Right ventricle myocardium inferior (tissue), 1 donor: ENCODE measurements around the gene RAMAC. TPM values are rescaled to one million over a fixed set of nuclear protein-coding genes. Genes with fewer than 3 reads are reported as not detected.
"Not testable (repeated sequence)": the region's sequence is repeated elsewhere in the genome, so short reads cannot be mapped to it uniquely, and the experiment has no call there.

ENCODE experiments used
- ATAC-seq: fragments of 200-7000 bp; cut with Tn5 transposase; one replicate; pipeline ENCODE4 v1.9.1; 2020; ENCODE audit warnings: mild to moderate bottlenecking, moderate library complexity
- DNase-seq: peaks from one replicate; pipeline ENCODE4 v3.0.0; 2021; ENCODE audit errors: missing footprints
- intact Hi-C: fragments of 100-400 bp; cut with DNase I; formaldehyde crosslinking; loops from one replicate; pipeline ENCODE4 v1.11.0; 2022
- long read RNA-seq: library from polyadenylated mRNA; unstranded; transcript quantifications from one replicate; pipeline ENCODE4 v2.0.0, GENCODE V29; 2021
- total RNA-seq: library from RNA; stranded (reverse); fragmentation: NEBNext Ultra II Directional; extraction: Animal tissue kit (Norgen Biotek cat#: 25700); gene quantifications from one replicate; pipeline ENCODE4 v1.2.1, GENCODE V29; 2021
- donor health status: DM: no; HTN: yes; CAD: no; lungs with severe emphysema.

Gene RAMAC
- total RNA-seq = 12.8 TPM
- long read RNA-seq, partial matches to known transcripts = 0 of 5 reads
- long read RNA-seq, other reads (novel, unspliced or antisense) = 1 of 5 reads

DNA sequence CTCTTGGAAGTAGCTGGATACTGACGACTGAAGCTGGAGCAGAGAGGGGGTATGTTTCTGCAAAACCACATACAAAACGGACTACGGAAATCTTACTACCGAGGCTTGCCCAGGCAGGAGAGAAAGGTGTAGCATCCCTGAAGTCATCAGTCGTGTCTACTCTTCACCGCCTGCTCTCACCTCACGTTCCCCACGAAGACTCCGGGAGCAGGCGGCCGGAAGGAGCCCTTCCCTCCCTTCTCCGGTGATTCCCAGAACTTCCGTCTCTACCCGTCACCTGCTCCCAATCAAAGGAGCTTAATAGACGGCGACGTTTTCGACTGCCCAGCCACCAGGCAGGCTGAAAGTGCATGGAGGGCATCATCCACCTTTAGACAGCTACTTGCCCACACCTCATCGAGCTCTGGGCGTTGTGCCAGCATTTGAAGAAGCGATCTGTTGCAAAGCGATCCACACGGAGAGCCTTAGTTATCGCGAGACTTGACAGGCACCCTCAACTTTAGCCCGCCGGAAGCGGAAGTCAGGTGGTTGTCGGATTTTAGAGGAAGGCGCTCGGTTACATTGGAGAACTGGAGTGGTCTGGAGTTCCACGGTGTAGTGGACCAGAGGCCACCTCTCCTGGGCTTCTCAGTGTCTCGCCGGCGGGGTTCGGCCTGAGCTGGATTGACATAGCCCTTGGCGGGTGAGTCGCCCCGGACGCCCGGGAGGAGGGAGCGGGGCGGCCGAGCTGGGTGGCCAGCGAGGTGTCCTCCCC, at the start of gene RAMAC:
TSS of gene RAMAC (plus strand) at position 523 of the 754 bp plus-strand sequence. CDS start 2,809 bp downstream, outside the sequence.
- intact Hi-C loops = loop anchor here (10.0 kb wide), 1 partner anchor 231 kb away; no protein-coding TSS in a partner anchor
- ATAC-seq (peak; percentile 95), DNase-seq (peak; percentile 96)

DNA sequence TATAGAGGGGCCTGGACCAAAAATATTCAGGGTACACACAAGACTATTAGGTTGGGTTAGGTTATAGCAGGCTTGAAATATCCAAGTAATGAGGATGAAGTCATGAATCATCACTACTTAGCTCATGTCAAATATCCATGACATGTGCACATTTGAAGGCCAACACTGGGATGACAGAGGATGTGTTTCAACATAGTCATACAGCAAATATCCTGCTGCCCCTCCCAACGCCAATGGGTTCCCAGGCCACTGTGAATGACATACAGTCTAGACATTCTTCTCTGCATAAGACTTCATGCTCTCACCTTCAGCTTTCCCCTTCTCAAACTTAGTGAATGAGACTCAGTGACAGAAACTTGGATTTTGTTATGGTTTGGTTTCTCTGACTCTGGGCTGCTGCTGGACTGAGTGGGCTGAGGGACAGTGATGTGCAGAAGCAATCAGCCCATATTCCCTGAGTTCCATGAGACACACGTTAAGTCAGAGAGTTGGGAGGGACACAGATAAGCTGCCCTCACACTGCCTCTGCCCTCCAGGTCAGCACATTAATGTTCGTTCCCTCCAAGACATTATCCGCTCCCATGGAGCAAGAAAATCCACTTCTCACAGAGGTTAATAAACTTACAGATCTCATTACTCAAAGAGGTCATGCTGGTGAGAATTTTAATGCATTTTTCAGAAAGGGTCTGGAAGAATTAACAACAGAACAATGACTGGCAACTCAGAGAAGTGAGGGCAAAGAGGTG, 48.9 kb upstream of the RAMAC start:
- ATAC-seq (no peak), DNase-seq (no peak)
- intact Hi-C loops = no loop called here

DNA sequence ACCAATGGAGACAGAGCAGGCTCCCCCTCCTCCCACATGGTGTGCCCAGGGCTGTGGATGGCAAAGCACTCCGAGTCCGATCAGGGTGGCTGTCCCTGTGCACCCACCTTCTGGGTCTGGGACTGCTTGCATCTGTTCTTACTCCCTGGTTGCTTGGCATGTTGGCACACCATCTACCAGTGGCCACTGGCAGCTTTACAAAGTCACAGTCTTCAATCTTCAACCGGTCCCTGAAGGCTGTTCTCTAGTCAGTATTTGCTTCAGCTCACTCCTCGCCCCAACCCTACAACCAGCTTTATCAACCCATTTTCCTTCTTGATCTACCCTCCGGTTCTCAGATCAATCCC, 48.3 kb upstream of the RAMAC start:
- ATAC-seq = no peak
- intact Hi-C loops = no loop called here
- DNase-seq = no peak

DNA sequence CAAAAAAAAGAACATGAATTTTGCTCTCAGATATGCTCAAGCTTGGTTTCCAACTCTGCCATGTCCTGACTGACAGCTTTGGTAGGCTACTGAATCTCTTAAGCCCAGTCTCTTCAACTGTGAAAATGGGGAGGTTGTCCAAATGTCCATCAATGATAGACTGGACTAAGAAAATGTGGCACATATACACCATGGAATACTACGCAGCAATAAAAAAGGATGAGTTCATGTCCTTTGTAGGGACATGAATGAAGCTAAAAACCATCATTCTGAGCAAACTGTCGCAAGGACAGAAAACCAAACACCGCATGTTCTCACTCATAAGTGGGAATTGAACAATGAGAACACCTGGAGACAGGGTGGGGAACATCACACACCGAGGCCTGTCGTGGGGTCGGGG, 46.3 kb upstream of the RAMAC start:
- DNase-seq, intact Hi-C loops, ATAC-seq: not testable (repeated sequence)

DNA sequence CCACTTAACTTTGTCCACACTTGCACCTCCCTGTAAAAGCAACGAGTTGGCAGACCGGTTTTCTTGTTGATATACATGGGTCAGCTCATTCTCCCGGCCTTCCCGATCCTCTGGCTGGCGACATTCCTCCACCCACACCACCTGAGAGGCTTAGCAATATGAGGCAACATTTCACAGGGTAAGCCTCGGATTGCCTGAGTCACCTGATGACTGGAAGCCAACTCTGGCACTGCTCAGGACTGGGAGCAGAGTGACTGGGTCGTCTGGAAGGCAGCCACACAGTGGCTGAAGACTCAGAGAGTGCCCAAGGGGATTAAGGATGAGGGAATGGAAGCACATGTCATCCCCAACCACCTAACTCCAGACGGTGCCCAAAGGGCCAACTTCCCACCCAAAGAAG, 43.3 kb upstream of the RAMAC start:
- intact Hi-C loops = no loop called here

DNA sequence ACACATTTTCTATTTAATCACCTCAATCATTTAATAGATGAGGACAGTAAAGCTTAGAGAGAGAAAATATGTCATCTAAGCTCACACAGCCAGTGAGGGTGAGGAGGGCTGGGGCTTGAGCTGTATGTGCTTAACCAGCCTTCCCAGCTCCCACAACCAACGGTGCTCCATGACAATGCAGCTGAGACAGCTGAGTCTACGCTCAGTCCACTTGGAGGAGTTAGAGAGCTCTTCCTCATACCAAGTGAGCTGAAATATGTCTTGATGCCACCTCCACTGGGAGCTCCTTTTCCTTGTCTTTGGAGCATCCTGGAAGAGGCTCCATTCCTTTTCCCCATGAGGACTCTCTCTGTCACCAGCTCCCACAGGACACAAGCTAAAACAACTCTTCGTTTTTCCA, 42.8 kb upstream of the RAMAC start:
- DNase-seq (no peak), ATAC-seq (no peak)
- intact Hi-C loops = no loop called here

More for the DNA sequence above, 43.3 kb upstream of the RAMAC start:
- DNase-seq = no peak
- ATAC-seq = no peak

DNA sequence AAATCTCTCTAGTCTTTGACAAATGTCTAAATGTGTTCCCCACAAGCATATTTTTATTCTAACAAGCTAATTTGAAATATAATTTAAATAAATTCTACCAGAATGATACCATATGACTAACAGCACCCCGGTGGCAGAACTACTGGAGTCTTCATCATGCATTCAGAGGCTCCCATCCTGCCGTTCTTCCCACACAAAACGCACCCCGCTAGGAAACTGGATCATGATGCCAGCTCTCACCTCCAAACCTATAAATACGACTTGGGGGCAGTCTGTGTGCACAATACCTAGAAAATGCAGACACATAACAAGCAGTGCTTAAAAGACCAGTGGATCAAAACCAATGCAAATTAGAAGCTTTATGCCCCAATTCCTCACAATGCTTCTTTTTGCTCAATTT, 42.0 kb upstream of the RAMAC start:
- ATAC-seq = no peak
- intact Hi-C loops = no loop called here

DNA sequence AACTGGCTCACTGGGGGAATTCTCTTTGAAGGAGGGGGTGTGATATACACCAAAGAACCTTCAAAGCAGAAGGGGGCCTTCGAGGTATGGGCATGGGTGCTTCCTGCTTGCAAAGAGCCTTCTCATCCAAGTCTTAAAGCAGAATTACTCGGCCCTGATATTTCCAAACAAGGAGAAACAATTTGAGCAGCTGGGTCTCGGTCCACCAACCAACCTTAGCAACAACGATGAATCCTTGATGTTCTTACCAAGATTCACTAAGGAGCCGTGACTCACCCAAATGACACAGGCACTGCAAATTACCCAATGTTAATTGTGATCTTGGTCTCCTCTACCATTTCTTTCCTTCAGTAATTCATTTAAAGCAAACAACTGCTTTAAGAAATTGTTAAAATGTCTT, 41.2 kb upstream of the RAMAC start:
- intact Hi-C loops = no loop called here
- DNase-seq (no peak), ATAC-seq (no peak)

More for the DNA sequence above, 42.0 kb upstream of the RAMAC start:
- no peak for DNase-seq

DNA sequence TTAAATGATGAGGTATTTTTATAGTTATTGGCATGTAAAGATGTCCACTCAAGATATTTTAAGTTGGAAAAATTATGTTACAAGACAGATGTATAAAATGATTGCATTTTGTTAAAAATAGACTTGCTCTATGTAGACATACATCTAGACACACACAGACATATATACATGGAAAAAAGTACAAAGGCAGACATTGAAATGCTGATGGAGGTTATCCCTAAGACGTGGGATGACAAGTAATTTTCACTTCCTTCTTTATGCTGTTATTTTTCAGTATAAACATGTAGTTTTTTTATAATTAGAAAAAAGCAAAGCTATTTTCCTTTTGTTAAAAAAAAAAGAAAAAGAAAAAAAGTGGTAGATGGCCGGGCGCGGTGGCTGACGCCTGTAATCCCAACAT, 40.7 kb upstream of the RAMAC start:
- intact Hi-C loops = no loop called here
- no peak for ATAC-seq

DNA sequence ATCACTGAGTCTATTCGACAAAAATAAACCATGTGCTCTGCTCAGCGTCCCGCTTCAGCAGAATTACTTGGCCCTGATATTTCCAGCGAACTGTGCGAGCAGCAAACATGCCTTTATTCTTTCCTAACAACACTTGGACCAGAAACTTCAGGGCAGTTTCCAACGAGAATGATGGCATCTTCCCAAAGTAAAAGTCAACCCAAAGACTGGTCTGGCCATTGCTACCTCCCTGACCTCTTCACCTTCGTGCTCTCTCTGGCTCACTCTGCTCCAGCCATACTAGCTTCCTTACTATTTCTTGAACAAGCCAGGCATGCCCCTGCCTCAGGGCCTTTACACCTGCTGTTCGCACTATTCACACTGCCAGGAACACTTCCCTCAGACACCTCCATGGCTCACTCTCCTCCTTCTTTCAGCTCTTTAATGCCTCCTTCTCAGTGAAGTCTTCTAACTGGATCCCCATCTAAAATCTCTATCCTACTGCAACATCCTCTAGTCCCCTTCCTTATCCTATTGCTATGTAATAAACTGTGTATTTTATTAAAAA, 39.8 kb upstream of the RAMAC start:
- intact Hi-C loops = no loop called here
- no peak for ATAC-seq

More for the DNA sequence above, 40.7 kb upstream of the RAMAC start:
- no peak for DNase-seq

DNA sequence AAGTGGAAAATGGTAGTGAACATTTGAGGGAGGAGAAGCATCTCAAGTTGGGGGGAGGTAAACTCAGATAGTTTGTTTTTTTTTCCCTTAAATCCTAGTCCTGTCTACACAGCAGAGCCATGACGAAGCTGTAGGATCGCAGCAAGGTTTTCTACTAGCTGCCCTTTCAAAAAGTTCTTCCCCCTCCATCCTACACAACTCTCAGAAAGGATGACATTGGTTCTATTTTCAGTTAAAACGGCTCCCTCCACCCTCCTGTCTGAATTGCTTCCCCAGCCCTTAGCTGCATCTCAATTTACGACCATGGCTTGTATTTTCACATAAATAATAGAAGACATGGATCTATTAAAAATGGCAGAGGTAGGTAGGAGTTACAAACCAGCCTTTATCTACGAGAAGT, 35.7 kb upstream of the RAMAC start:
- intact Hi-C loops = no loop called here
- ATAC-seq = no peak
- no peak for DNase-seq

More for the DNA sequence above, 39.8 kb upstream of the RAMAC start:
- DNase-seq = no peak

DNA sequence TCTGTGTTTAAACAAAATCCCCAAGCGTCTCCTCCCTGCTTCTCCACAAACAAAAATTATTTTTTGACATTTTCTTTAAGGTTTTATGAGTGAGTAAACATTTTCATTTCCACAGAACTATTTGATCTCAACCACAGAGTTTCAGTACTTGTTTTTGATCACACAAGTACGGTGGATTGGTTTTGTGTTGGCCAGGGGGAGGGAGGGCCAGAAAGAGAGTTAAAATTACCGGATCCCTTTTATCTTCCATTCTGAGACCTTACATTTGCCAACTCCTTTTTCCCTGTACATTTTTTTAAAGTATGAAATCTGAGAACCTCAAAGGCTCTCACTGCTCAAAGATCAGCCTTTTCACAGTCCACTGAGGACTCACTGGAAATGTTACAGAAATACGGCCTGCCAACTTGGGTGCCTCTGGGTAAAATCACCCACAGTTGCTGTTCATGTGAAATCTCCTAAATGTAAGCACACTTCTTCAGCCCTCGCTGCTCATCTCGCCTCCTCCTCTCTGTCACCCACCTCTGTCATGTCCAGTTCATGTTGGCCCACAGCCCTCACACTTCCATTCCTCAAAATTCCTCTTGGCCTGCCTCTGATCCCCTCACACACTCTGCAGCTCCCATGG, 35.2 kb upstream of the RAMAC start:
- intact Hi-C loops = no loop called here
- ATAC-seq (no peak), DNase-seq (no peak)

DNA sequence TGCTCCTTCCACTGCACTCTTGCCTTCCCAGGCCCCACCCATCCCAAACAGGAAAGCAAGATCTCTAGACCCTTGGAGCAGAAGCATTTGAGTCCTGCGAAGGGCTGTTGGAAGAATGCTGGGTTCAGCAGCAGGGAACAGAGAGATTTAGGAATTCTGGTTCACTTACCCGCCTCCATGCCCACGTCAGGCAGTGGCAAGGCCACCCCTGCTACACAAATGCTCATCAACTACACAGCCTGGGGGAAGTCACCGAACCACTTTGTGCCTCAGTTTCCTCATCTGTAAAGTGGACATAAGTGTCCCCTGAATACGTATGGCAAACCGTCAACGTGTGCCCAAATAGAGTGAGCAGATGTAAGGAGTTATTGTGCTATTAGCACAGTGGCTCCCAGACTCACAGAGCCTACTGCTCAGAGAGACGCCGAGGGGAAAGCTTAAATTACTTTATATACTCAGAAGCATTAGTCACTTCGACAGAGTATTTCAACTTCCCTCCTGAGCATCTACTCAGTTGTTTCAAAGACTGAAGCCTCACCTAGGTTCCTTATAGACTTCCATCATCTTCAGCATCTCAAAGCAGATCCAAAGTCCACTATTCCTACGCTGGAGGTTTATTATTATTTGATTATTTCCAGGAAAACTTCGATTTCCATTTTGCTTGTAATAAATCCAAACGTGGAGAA, 34.4 kb upstream of the RAMAC start:
- DNase-seq = no peak
- no peak for ATAC-seq
- intact Hi-C loops = no loop called here

DNA sequence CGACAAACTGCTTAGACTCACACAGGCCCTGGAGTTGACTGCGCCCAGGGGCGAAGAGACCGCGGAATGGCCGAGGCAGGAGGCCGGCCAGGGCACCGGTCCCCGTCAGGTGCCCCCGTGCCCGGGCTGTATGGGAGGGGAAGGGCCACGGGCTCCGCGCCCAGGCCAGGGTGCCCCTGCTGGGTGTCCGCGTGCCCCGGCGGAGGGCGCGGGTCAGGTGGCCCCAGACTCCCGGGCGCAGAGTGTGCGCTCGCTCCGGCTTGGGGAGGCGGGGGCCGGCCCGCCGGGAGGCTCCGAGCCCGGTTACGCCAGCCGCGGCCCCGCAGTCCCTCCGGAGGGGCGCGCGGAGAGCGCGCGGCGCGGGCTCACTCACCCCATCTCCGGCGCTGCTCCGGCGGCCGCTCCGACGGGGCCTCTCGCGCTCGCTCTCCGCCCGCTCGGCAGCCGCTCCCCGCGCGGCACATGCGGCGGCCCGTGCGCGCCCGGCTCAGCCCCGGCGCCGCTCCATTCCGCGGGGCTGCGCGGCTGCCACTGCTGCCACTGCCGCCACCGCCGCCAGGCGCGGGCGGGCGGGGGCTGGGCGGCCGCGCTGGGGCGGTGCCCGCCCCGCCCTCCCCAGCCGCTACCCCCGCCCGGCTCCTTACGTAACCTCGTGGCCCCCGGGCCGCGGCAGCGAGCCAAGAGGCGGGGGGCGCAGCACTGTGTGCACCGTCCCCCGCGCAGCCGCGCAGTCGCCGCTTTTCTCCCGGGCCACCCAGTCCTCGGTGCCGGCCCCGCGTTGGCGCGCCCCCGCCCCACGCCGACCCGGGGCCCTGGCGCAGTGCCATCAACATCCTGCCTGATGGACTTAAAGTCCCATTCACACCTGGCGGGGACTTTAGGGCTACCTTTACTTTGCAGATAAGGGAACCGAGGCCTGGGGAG, 33.6 kb upstream of the RAMAC start, which contains the start of gene HOMER2:
TSS of gene HOMER2 (minus strand) at position 563 of the 924 bp plus-strand sequence. CDS start at position 378, 185 bp downstream.
- DNase-seq (no peak), ATAC-seq (peak; percentile 63)
- intact Hi-C loops = no loop called here

DNA sequence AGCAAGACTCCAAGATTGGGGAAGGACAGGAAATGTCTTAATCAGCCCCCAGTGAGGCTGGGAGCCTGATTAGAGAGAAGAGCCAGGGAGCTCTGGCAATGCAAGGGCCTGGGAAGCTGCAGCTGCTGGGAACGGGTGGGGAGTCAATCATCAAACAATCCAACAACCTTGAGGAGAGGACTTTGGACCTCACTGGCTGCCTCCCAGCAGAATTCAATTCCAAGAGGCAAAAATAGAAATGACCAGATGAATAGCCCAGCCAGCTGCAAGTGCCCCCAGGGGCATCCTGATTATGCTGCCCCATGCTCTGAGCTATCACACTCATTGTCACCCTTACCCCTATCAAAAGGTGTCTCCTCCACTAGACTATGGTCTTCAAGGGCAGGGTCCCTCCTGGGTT, 27.4 kb upstream of the RAMAC start:
- peak; percentile 69 for ATAC-seq
- intact Hi-C loops = no loop called here
- no peak for DNase-seq

DNA sequence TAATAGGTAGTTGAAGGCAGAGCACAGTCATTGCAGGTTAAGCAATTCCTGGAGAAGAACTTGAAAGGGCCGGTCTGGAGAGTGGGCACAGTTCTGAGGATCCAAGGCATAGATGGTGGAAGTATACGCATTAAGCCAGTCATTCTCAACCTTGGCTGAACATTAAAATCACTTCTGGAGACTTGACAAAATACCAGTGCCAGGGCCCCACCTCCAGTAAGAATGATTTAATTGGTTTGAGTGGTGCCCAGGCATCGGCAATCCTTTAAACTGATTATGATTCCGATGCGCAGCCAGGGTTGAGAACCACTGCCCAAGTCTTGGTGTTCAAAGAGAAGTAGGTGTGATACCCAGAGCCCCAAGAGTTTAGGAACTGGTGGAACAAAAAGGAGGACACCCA, 26.6 kb upstream of the RAMAC start:
- ATAC-seq = no peak
- intact Hi-C loops = no loop called here
- no peak for DNase-seq

DNA sequence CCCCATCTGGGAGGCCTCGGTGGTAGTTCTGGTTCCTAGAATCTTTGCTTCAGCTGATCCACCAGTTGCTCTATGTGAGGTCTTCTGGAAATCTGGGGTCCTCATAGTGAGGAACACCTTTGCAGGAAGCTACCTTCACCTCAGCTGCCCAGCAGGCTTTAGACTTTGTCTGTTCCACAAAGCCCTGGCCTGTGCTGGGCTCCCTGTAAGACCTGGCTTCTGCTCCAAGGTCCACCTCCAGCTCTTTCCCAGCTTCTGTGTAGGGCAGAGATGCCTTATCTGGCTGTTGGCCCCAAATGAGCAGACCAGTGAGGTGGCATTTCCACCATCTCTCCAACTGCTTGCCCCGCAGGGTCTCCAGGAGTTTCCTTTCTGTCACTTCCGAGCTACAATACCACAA, 25.2 kb upstream of the RAMAC start:
- DNase-seq = no peak
- intact Hi-C loops = no loop called here

More for the DNA sequence above, 25.2 kb upstream of the RAMAC start:
- no peak for ATAC-seq
